ENCODE data around the gene KIF1C.

GRCh38 chr17:4965311-4965986 is 32.3 kb upstream of the KIF1C start:
- TF ChIP-seq CTCF (conservative IDR thresholded peaks at IDR 0.05; ENCODE audit: low read depth, low read length), result no peak
- TF ChIP-seq EZH2 (IDR thresholded peaks at IDR 0.05; ENCODE audit: borderline replicate concordance, low read depth, low read length, poor library complexity, severe bottlenecking), result no peak
